OCI-LY1 (cell line): ENCODE results near the gene SLC25A25.
"Not testable (repeated sequence)": the region's sequence is repeated elsewhere in the genome, so short reads cannot be mapped to it uniquely, and the experiment has no call there.

Source experiments
- H2AFZ ChIP-seq: fragments of 200-600 bp; sonication (generic), shearing (Covaris generic); 2 replicates; pipeline ENCODE4 v1.6.0; 2014; ENCODE audit warnings: antibody characterized with exemption, mild to moderate bottlenecking, low read length
- H3F3A ChIP-seq: fragments of 200-600 bp; sonication (generic), shearing (Covaris generic); 2 replicates; pipeline ENCODE4 v1.6.0; 2014; ENCODE audit warnings: mild to moderate bottlenecking, antibody characterized with exemption, low read length, moderate library complexity; ENCODE audit not compliant: insufficient read depth
- H3K27ac ChIP-seq: fragments of 200-600 bp; sonication (generic); 2 replicates; pipeline ENCODE4 v1.5.1; 2014; ENCODE audit warnings: low read length, mixed run types, mild to moderate bottlenecking, low read depth; ENCODE audit not compliant: poor library complexity, severe bottlenecking
- H3K27me3 ChIP-seq: fragments of 200-600 bp; sonication (generic); 2 replicates; pipeline ENCODE4 v1.6.0; 2014; ENCODE audit warnings: antibody characterized with exemption, mild to moderate bottlenecking, low read length, moderate library complexity; ENCODE audit not compliant: insufficient read depth
- H3K36me3 ChIP-seq: fragments of 200-600 bp; sonication (generic); 2 replicates; pipeline ENCODE4 v1.6.1; 2014; ENCODE audit warnings: mild to moderate bottlenecking, antibody characterized with exemption, low read length, moderate library complexity, mixed read lengths; ENCODE audit not compliant: insufficient read depth
- H3K4me1 ChIP-seq: fragments of 200-600 bp; sonication (generic); 2 replicates; pipeline ENCODE4 v1.5.1; 2014; ENCODE audit warnings: mild to moderate bottlenecking, low read length, moderate library complexity; ENCODE audit not compliant: insufficient read depth, severe bottlenecking
- H3K4me2 ChIP-seq: fragments of 200-600 bp; sonication (generic), shearing (Covaris generic); 2 replicates; pipeline ENCODE4 v1.6.1; 2014; ENCODE audit warnings: low read length
- H3K4me3 ChIP-seq: fragments of 200-600 bp; sonication (generic); 2 replicates; pipeline ENCODE4 v1.5.1; 2014; ENCODE audit warnings: low read length, low read depth, mild to moderate bottlenecking, mixed read lengths; ENCODE audit not compliant: poor library complexity, severe bottlenecking
- H3K79me2 ChIP-seq: fragments of 200-600 bp; shearing (Covaris generic); 2 replicates; pipeline ENCODE4 v1.6.1; 2016; ENCODE audit warnings: mixed run types, low read length, mixed read lengths; ENCODE audit not compliant: insufficient read depth
- H3K9ac ChIP-seq: fragments of 200-600 bp; sonication (generic), shearing (Covaris generic); 2 replicates; pipeline ENCODE4 v1.6.1; 2014; ENCODE audit warnings: mild to moderate bottlenecking, low read length, mixed read lengths
- H3K9me2 ChIP-seq: fragments of 200-600 bp; sonication (generic), shearing (Covaris generic); 2 replicates; pipeline ENCODE4 v1.6.1; 2014; ENCODE audit warnings: low read depth, mild to moderate bottlenecking, low read length, mixed read lengths
- H3K9me3 ChIP-seq: fragments of 200-600 bp; shearing (Covaris generic); 2 replicates; pipeline ENCODE4 v1.6.1; 2014; ENCODE audit warnings: low read length, mixed read lengths
- H4K20me1 ChIP-seq: fragments of 200-600 bp; sonication (generic), shearing (Covaris generic); 2 replicates; pipeline ENCODE4 v1.6.0; 2016; ENCODE audit warnings: mild to moderate bottlenecking, low read length; ENCODE audit not compliant: insufficient read depth
- CTCF ChIP-seq: fragments of 200-600 bp; sonication (generic), shearing (Covaris generic); IDR thresholded peaks from 2 replicates; pipeline ENCODE4 v1.5.1; 2017; ENCODE audit warnings: mild to moderate bottlenecking, antibody characterized with exemption, low read length, moderate library complexity, mixed read lengths
- EZH2 ChIP-seq: fragments of 200-600 bp; sonication (generic), shearing (Covaris generic); IDR thresholded peaks from 2 replicates; pipeline ENCODE4 v1.8.0; 2017; ENCODE audit warnings: borderline replicate concordance, mixed run types, mild to moderate bottlenecking, antibody characterized with exemption, low read length, moderate library complexity, mixed read lengths

The SLC25A25 gene

DNA sequence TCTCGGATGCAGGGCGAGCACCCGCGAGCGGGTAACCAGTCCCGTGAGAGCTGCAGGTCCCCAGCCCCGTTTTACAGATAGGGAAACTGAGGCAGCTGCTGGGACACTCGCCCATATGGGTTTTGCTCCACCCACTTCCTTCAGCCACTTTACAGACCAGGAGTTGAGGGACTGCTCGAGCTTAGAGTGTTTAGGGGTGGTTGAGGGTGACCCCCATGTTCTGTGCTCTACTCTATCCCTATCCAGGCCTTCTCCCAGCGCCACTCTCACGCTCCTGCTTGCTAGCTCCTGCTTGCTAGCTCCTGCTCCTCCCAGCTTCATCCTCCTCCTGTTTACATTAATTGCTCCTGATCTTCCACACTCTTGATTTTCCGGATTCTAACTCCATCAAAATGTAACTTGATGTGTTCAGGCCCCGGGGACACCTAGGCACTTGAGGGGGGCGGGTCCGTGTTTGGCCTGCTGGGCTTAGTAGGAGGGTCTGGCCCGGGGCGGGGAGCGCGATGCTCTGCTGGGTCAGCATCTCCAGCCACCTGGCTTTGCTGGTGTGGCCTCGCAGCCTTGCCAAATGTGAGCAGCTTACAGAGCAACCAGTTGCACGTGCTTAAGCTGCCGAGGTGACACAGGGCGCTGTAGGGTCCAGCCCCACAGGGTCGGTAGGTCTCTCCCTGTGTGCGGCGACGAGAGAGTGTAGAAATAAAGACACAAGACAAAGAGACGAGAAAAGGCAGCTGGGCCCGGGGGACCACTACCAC is 61.0 kb downstream of the SLC25A25 start:
- Histone ChIP-seq H3K27me3 (no peaks in the 10 kb centered on the region), H3K9me3 (no peaks in the 10 kb centered on the region), H3K4me1 (peaks cover 26% of the 10 kb centered on the region), H3K4me3 (peak overlapping the region; percentile 92), H3F3A (no peaks in the 10 kb centered on the region), H3K9me2 (no peaks in the 10 kb centered on the region), H3K36me3 (peaks cover 9% of the 10 kb centered on the region; the same call in 1 of the 2 replicates), H3K4me2 (peak overlapping the region; percentile 94), H3K27ac (no peak overlapping the region), H4K20me1 (no peaks in the 10 kb centered on the region), H2AFZ (no peak overlapping the region), H3K79me2 (peaks cover 10% of the 10 kb centered on the region), H3K9ac (peak overlapping the region; percentile 88)
- TF ChIP-seq EZH2 (no peak), CTCF (no peak)

DNA sequence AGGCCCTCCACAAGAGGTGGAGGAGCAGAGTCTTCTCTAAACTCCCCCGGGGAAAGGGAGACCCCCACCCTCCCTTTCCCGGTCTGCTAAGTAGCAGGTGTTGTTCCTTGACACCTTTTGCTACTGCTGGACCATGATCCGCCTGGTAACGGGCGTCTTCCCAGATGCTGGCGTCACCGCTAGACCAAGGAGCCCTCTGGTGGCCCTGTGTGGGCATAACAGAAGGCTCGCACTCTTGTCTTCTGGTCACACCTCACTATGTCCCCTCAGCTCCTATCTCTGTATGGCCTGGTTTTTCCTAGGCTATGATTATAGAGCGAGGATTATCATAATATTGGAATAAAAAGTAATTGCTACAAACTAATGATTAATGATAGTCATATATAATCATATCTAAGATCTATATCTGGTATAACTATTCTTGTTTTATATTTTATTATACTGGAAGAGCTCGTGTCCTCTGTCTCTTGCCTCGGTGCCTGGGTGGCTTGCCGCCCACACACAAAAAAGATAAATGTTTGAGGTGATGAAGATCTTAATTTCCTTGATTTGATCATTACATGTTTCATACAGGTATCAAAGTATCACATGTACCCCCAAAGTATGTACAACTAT is 62.1 kb downstream of the SLC25A25 start:
- peaks cover 10% of the 10 kb centered on the region for H3K79me2 ChIP-seq
- not testable (repeated sequence) for H3F3A ChIP-seq, H3K27me3 ChIP-seq, H3K27ac ChIP-seq, H3K9me3 ChIP-seq, H4K20me1 ChIP-seq, H3K9ac ChIP-seq, H3K4me3 ChIP-seq, H2AFZ ChIP-seq, H3K36me3 ChIP-seq, H3K4me2 ChIP-seq, H3K9me2 ChIP-seq
- TF ChIP-seq CTCF: 0 out of 2 replicates have a peak, but pooled peaks have one; percentile 8
- peaks cover 26% of the 10 kb centered on the region for H3K4me1 ChIP-seq

DNA sequence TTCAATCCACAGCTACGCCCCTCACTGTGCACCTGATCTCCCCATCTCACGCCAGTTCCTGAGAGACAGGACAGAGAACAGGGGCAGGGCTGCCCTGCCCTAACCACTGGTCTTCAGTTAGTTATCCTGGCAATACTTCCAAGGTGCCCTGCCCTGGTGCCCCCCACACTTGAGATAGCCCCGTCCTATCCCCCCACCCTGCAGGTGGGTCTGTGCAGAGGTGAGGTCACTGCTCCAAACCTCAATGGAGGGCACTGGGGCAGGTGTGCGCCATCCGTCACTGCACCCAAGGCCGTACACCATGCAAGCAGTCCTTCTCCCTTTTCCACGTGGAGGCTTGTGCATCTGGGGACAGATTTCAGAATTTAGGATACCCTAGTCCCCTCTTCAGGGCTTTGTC is 62.6 kb downstream of the SLC25A25 start:
- peaks cover 21% of the 10 kb centered on the region for H3K4me1 ChIP-seq
- not testable (repeated sequence) for H3K4me3 ChIP-seq, H3K27me3 ChIP-seq, H3F3A ChIP-seq, H3K27ac ChIP-seq, H3K9me3 ChIP-seq, H3K4me2 ChIP-seq, H3K9me2 ChIP-seq, H4K20me1 ChIP-seq, H3K9ac ChIP-seq, H2AFZ ChIP-seq, H3K36me3 ChIP-seq
- peaks cover 10% of the 10 kb centered on the region for H3K79me2 ChIP-seq

- not testable (repeated sequence) for H3K9me3 ChIP-seq, H3K27me3 ChIP-seq, H4K20me1 ChIP-seq, H3K36me3 ChIP-seq, H3K4me2 ChIP-seq, H3K27ac ChIP-seq, H3K79me2 ChIP-seq, H3F3A ChIP-seq, H3K9ac ChIP-seq, H3K4me3 ChIP-seq, H3K9me2 ChIP-seq, H2AFZ ChIP-seq
- H3K4me1 ChIP-seq: peaks cover 14% of the 10 kb centered on the region
Measured at GRCh38 chr9:128131346-128131745, 63.3 kb downstream of the SLC25A25 start.

GRCh38 chr9:128132139-128132538 is 64.1 kb downstream of the SLC25A25 start:
- H3K79me2 ChIP-seq, H3F3A ChIP-seq, H3K4me3 ChIP-seq, H3K36me3 ChIP-seq, H3K4me1 ChIP-seq, H3K27me3 ChIP-seq, H4K20me1 ChIP-seq, H3K9me3 ChIP-seq, H2AFZ ChIP-seq, H3K27ac ChIP-seq, H3K9ac ChIP-seq, H3K4me2 ChIP-seq, H3K9me2 ChIP-seq: not testable (repeated sequence)

DNA sequence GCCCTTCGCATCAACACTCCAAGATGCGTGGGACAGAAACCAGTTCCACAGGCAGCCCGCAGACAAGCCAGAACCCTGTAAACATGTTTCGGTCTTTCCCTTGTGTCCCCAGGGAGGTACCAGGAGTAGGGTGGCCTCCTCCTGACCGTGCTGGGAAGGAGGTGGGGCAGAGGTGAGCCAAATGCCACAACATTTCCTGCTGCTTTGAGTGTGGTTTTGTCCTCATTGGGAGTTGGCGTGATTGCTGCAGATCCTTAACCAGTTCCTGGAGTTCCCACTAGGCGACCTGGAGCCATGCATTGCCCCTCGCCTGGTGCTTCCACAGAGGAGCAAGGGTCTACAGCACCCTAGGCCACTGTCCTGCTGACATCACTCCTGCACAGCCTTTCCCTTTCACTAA is 67.5 kb downstream of the SLC25A25 start:
- H3K79me2 ChIP-seq, H3K9ac ChIP-seq, H3K9me2 ChIP-seq, H4K20me1 ChIP-seq, H3K4me3 ChIP-seq, H3K27me3 ChIP-seq, H3K36me3 ChIP-seq, H2AFZ ChIP-seq, H3K9me3 ChIP-seq, H3F3A ChIP-seq, H3K4me2 ChIP-seq, H3K27ac ChIP-seq, H3K4me1 ChIP-seq: not testable (repeated sequence)
